T-cell (primary cell): ENCODE results near the gene IQCH. TPM values are rescaled to one million over a fixed set of nuclear protein-coding genes. Genes with fewer than 3 reads are reported as not detected.

Experiments used
- ATAC-seq, 4 experiments: fragments of 200-7000 bp in 3 of 4; fragments of 150-1000 bp in 1 of 4; cut with Tn5 transposase; replicated peaks in 1 of 4; 1 replicate in 3 of 4; 2 replicates in 1 of 4; pipeline ENCODE4 v1.10.0; 2021; ENCODE audit warnings: moderate library complexity in 3 of 4, mild to moderate bottlenecking in 2 of 4, moderate number of reproducible peaks in 1 of 4
- CTCF ChIA-PET, 2 donors: fragments of 300-600 bp; sonication (Branson Sonifier 250); formaldehyde crosslinking; loops; one replicate each; lab custom pipeline; 2022; ENCODE audit warnings: antibody characterized with exemption in 2 of 2; lab: Charles Lee
- POLR2A ChIA-PET, 2 donors: fragments of 300-600 bp; sonication (Branson Sonifier 250); formaldehyde crosslinking; loops; one replicate each; lab custom pipeline; 2022; ENCODE audit warnings: antibody characterized with exemption in 2 of 2; lab: Charles Lee
- DNase-seq, 35 experiments: peaks; one replicate each; pipeline versions ENCODE4 v3.0.0 to v3.0.0-alpha.2; 2013 to 2023
- H3K27ac ChIP-seq: one replicate; pipeline ENCODE4 v1.5.1; 2013; ENCODE audit warnings: low read length
- H3K27me3 ChIP-seq, 2 experiments: replicated peaks in 1 of 2; 1 replicate in 1 of 2; 2 replicates in 1 of 2; pipeline versions ENCODE4 v1.6.1 to v1.7.0; 2013; ENCODE audit warnings: low read length in 1 of 2, mixed read lengths in 1 of 2; ENCODE audit not compliant: control insufficient read depth in 2 of 2, insufficient read depth in 2 of 2; ENCODE audit errors: extremely low read depth in 1 of 2
- H3K36me3 ChIP-seq, 2 donors: 1 replicate in 1 of 2; 2 replicates in 1 of 2; pipeline versions ENCODE4 v1.6.1 to v1.7.0; 2013; ENCODE audit warnings: low read length in 1 of 2; ENCODE audit not compliant: control insufficient read depth in 2 of 2, insufficient read depth in 1 of 2; ENCODE audit errors: extremely low read depth in 1 of 2
- H3K4me1 ChIP-seq, 2 experiments: 1 replicate in 1 of 2; 2 replicates in 1 of 2; pipeline versions ENCODE4 v1.6.1 to v1.7.0; 2013; ENCODE audit warnings: low read length in 2 of 2, mixed read lengths in 1 of 2; ENCODE audit not compliant: insufficient read depth in 2 of 2, control insufficient read depth in 1 of 2; ENCODE audit errors: extremely low read depth in 1 of 2
- H3K4me3 ChIP-seq, 2 donors: 1 replicate in 1 of 2; 2 replicates in 1 of 2; pipeline versions ENCODE4 v1.5.1 to v1.7.0; 2013; ENCODE audit warnings: mild to moderate bottlenecking in 2 of 2, low read length in 1 of 2, moderate library complexity in 1 of 2; ENCODE audit not compliant: control insufficient read depth in 1 of 2; ENCODE audit errors: extremely low read depth in 1 of 2
- H3K9me3 ChIP-seq: 2 replicates; pipeline ENCODE4 v1.7.0; 2013
- H3K27ac Mint-ChIP-seq, 2 donors: one replicate each; pipeline ENCODE4 v1.8.0; 2020 to 2021; ENCODE audit warnings: mild to moderate bottlenecking in 2 of 2, mixed read lengths in 2 of 2
- H3K27me3 Mint-ChIP-seq, 2 donors: one replicate each; pipeline ENCODE4 v1.8.0; 2021 to 2022; ENCODE audit warnings: mixed read lengths in 2 of 2
- H3K36me3 Mint-ChIP-seq: one replicate; pipeline ENCODE4 v1.8.0; 2021; ENCODE audit warnings: mixed read lengths
- H3K4me1 Mint-ChIP-seq, 3 donors: one replicate each; pipeline ENCODE4 v1.8.0; 2020 to 2022; ENCODE audit warnings: mixed read lengths in 3 of 3, mild to moderate bottlenecking in 1 of 3
- H3K4me3 Mint-ChIP-seq, 3 donors: one replicate each; pipeline ENCODE4 v1.8.0; 2020 to 2022; ENCODE audit warnings: mild to moderate bottlenecking in 3 of 3, mixed read lengths in 3 of 3, moderate library complexity in 3 of 3
- H3K9me3 Mint-ChIP-seq, 3 donors: one replicate each; pipeline ENCODE4 v1.8.0; 2020 to 2022; ENCODE audit warnings: mixed read lengths in 3 of 3
- WGBS: methylation state at CpG from one replicate; pipeline ENCODE4 v1.1.5; 2013; ENCODE audit warnings: missing lambda C conversion rate; ENCODE audit not compliant: insufficient coverage; 5-methylcytosine and 5-hydroxymethylcytosine counted together
- total RNA-seq, 35 experiments: library from RNA in 6 of 35; stranded (reverse) in 6 of 35; fragments of 120-200 nt in 1 of 35; gene quantifications; one replicate each; pipeline versions ENCODE4 v1.2.1 to v1.2.4 and lab custom pipeline; 2013 to 2026

Gene IQCH
- total RNA-seq, 5 donors from 2014 or later (not counting 1 experiment from before 2014, with no cell fraction given), result 0.43 to 2.6 (median 1.3) TPM

- ATAC-seq, result no peak
- ChIA-PET POLR2A (interaction anchor here in 1 of 2 donors (0.8 kb wide), 1 partner anchor 49 kb away, joined by 3 read pairs; no protein-coding TSS in a partner anchor), CTCF (no interaction called here)
- peaks cover 5 to 6% (median 6%) of the 10 kb centered on the region in 3 donors for H3K9me3 Mint-ChIP-seq
- peaks cover 11% of the 10 kb centered on the region in 2 donors for H3K27me3 Mint-ChIP-seq
- H3K27ac ChIP-seq, result no peak overlapping the region
- H3K36me3 ChIP-seq, result no peaks in the 10 kb centered on the region
- 96% methylated on average over 4 of the region's 4 CpGs for WGBS
- no peak overlapping the region for H3K27ac Mint-ChIP-seq
- no peaks in the 10 kb centered on the region for H3K4me1 Mint-ChIP-seq
- no peak overlapping the region for H3K4me3 Mint-ChIP-seq
- no peaks in the 10 kb centered on the region for H3K27me3 ChIP-seq
- peaks cover 4% of the 10 kb centered on the region for H3K36me3 Mint-ChIP-seq
- no peak overlapping the region for H3K4me3 ChIP-seq
- H3K4me1 ChIP-seq, result no peaks in the 10 kb centered on the region
- H3K9me3 ChIP-seq, result peaks cover 4% of the 10 kb centered on the region
- DNase-seq, result no peak
Observed at GRCh38 chr15:67329984-67330733, 75.6 kb downstream of the IQCH start.

- Histone ChIP-seq H3K4me1 (no peaks in the 10 kb centered on the region), H3K27ac (no peak overlapping the region), H3K4me3 (no peak overlapping the region), H3K27me3 (no peaks in the 10 kb centered on the region), H3K36me3 (no peaks in the 10 kb centered on the region), H3K9me3 (peaks cover 4% of the 10 kb centered on the region)
- no peak for DNase-seq
- no peaks in the 10 kb centered on the region for H3K4me1 Mint-ChIP-seq
- no peak overlapping the region for H3K27ac Mint-ChIP-seq
- ATAC-seq, result no peak
- no peak overlapping the region for H3K4me3 Mint-ChIP-seq
- H3K27me3 Mint-ChIP-seq, result peaks cover 8 to 9% of the 10 kb centered on the region in 2 donors
- H3K36me3 Mint-ChIP-seq, result peaks cover 4% of the 10 kb centered on the region
- peaks cover 5 to 6% (median 6%) of the 10 kb centered on the region in 3 donors for H3K9me3 Mint-ChIP-seq
- WGBS, result no CpG with 5 or more reads among the region's 1 CpG
- CTCF ChIA-PET, result no interaction called here
- POLR2A ChIA-PET, result no interaction called here
Observed at GRCh38 chr15:67331676-67332075, 77.1 kb downstream of the IQCH start.

- Mint-ChIP-seq H3K9me3 (no peaks in the 10 kb centered on the region), H3K27ac (no peak overlapping the region), H3K4me1 (no peaks in the 10 kb centered on the region), H3K27me3 (peaks cover 0 to 10% of the 10 kb centered on the region in 2 donors), H3K36me3 (no peaks in the 10 kb centered on the region), H3K4me3 (no peak overlapping the region)
- ChIA-PET POLR2A (no interaction called here), CTCF (no interaction called here)
- Histone ChIP-seq H3K4me1 (no peaks in the 10 kb centered on the region), H3K4me3 (no peak overlapping the region), H3K9me3 (no peaks in the 10 kb centered on the region), H3K27me3 (no peaks in the 10 kb centered on the region), H3K36me3 (no peaks in the 10 kb centered on the region), H3K27ac (no peak overlapping the region)
- WGBS, result no CpG with 5 or more reads among the region's 4 CpGs
- ATAC-seq (no peak), DNase-seq (no peak)
Observed at GRCh38 chr15:67335026-67335425, 80.4 kb downstream of the IQCH start.

DNA sequence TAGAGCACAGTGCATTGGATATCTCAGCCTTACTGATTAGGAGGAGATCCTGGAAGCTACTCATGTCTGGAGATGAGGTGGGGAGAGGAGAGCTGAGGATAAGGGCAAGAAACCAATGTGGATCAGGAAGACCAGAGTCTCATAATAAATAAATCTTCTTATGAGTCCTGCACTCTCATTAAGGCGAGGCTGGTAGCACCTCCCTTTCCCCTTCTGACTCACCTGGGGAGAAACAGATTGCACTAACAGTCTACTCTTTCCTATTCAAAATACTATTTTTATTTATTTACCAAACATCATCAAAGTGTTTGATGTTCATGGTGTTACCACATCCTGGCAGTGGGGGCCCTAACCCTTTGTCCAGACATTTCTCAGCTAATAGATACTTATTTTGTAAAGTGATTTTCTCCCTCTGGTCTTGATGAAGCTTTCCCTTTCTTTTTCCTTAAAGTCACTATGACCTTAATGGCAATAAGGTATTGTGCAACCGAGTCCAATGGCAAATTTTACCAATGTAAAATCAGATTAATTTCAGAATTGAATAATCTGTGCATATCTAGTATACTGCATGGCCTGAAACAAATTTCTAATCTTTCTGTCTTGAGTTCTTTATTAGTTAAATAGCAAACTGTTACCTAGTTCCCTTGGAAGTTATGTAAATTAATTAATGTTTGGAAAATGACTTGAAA is 81.1 kb downstream of the IQCH start:
- Mint-ChIP-seq H3K27me3 (peaks cover 0 to 10% of the 10 kb centered on the region in 2 donors), H3K9me3 (no peaks in the 10 kb centered on the region), H3K27ac (no peak overlapping the region), H3K4me3 (no peak overlapping the region), H3K4me1 (no peaks in the 10 kb centered on the region), H3K36me3 (no peaks in the 10 kb centered on the region)
- ChIA-PET CTCF (no interaction called here), POLR2A (interaction anchor here in 1 of 2 donors (0.6 kb wide), 1 partner anchor 173 kb away, joined by 4 read pairs; no protein-coding TSS in a partner anchor)
- H3K9me3 ChIP-seq, result no peaks in the 10 kb centered on the region
- H3K4me3 ChIP-seq, result no peak overlapping the region
- H3K27ac ChIP-seq, result no peak overlapping the region
- WGBS, result no CpG with 5 or more reads among the region's 2 CpGs
- DNase-seq, result no peak
- no peaks in the 10 kb centered on the region for H3K36me3 ChIP-seq
- H3K27me3 ChIP-seq, result peaks cover 0 to under 1% of the 10 kb centered on the region in 2 experiments
- no peaks in the 10 kb centered on the region for H3K4me1 ChIP-seq
- ATAC-seq, result no peak

- CTCF ChIA-PET, result no interaction called here
- POLR2A ChIA-PET, result no interaction called here
- Mint-ChIP-seq H3K9me3 (peaks cover 4 to 16% (median 5%) of the 10 kb centered on the region in 3 donors), H3K27ac (no peak overlapping the region), H3K36me3 (peaks cover 14% of the 10 kb centered on the region), H3K4me1 (no peaks in the 10 kb centered on the region), H3K4me3 (no peak overlapping the region), H3K27me3 (peaks cover 2 to 9% of the 10 kb centered on the region in 2 donors)
- 100% methylated on average over 3 of the region's 4 CpGs for WGBS
- Histone ChIP-seq H3K4me1 (no peaks in the 10 kb centered on the region), H3K36me3 (no peaks in the 10 kb centered on the region), H3K4me3 (no peak overlapping the region), H3K9me3 (no peaks in the 10 kb centered on the region), H3K27me3 (peaks cover 0 to 3% of the 10 kb centered on the region in 2 experiments), H3K27ac (no peak overlapping the region)
- DNase-seq, result no peak
- no peak for ATAC-seq
Observed at GRCh38 chr15:67340630-67341029, 86.0 kb downstream of the IQCH start.

DNA sequence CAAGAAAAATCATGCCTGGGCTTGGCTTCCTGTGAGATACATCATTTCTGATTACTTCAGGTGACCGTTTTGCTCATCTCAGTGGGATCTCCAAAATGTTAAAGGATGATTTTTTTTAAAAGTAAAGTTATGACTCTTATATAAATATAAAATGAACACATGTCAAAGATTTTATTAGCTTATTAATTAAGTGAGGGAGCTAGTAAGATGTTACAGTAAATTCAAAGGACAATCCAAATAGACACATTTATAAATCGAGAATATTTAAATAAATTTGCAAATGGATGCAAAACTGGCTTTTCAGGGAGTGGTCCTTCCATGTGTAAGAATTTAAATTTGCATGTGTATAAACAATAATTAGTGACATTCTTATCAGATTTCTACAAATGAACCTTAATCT is 87.0 kb downstream of the IQCH start:
- no CpG with 5 or more reads among the region's 2 CpGs for WGBS
- no peaks in the 10 kb centered on the region for H3K36me3 ChIP-seq
- DNase-seq, result no peak
- no peak for ATAC-seq
- Mint-ChIP-seq H3K27ac (no peak overlapping the region), H3K36me3 (peaks cover 14% of the 10 kb centered on the region), H3K27me3 (peaks cover 2 to 9% of the 10 kb centered on the region in 2 donors), H3K9me3 (peaks cover 4 to 17% (median 5%) of the 10 kb centered on the region in 3 donors), H3K4me1 (no peaks in the 10 kb centered on the region), H3K4me3 (no peak overlapping the region)
- peaks cover 0 to 3% of the 10 kb centered on the region in 2 experiments for H3K27me3 ChIP-seq
- POLR2A ChIA-PET, result interaction anchor here in 1 of 2 donors (0.6 kb wide), 1 partner anchor 160 kb away, joined by 5 read pairs; no protein-coding TSS in a partner anchor
- H3K4me1 ChIP-seq, result no peaks in the 10 kb centered on the region
- H3K4me3 ChIP-seq, result no peak overlapping the region
- no peak overlapping the region for H3K27ac ChIP-seq
- CTCF ChIA-PET, result no interaction called here
- peaks cover 2% of the 10 kb centered on the region for H3K9me3 ChIP-seq
